Transverse colon (tissue), 4 donors: ENCODE measurements around the gene ZCCHC9. TPM values are rescaled to one million over a fixed set of nuclear protein-coding genes. Genes with fewer than 3 reads are reported as not detected.
"Not testable (repeated sequence)": the region's sequence is repeated elsewhere in the genome, so short reads cannot be mapped to it uniquely, and the experiment has no call there.

Source experiments
- DNase-seq: peaks from one replicate; pipeline ENCODE4 v3.0.0-alpha.2; 2019
- H3K27ac ChIP-seq, 4 donors: fragments of 200-600 bp; sonication (generic); 2 replicates each; pipeline ENCODE4 v1.5.1; 2016 to 2018; ENCODE audit warnings: inconsistent platforms in 4 of 4
- H3K27me3 ChIP-seq: fragments of 200-600 bp; sonication (generic); 2 replicates; pipeline ENCODE4 v1.5.1; 2017; ENCODE audit warnings: inconsistent platforms
- H3K36me3 ChIP-seq, 4 donors: fragments of 200-600 bp; sonication (generic); 2 replicates each; pipeline ENCODE4 v1.5.1; 2017 to 2019; ENCODE audit warnings: inconsistent platforms in 4 of 4
- H3K4me1 ChIP-seq, 4 donors: fragments of 200-600 bp; sonication (generic); 2 replicates each; pipeline ENCODE4 v1.5.1; 2017 to 2020; ENCODE audit warnings: inconsistent platforms in 4 of 4
- H3K4me3 ChIP-seq, 4 donors: fragments of 200-600 bp; sonication (generic); 1 replicate in 1 of 4; 2 replicates in 3 of 4; pipeline versions ENCODE4 v1.5.1 to v1.6.1; 2017 to 2019; ENCODE audit warnings: inconsistent platforms in 4 of 4
- H3K9me3 ChIP-seq, 2 donors: fragments of 200-600 bp; sonication (generic); 2 replicates each; pipeline ENCODE4 v1.5.1; 2017 to 2019; ENCODE audit warnings: inconsistent platforms in 2 of 2
- EP300 ChIP-seq: sonication (generic); formaldehyde crosslinking; IDR thresholded peaks from one replicate; pipeline ENCODE4 v1.6.1; 2017; ENCODE audit warnings: antibody characterized with exemption, low read depth
- POLR2A ChIP-seq: fragments of 450-650 bp; IDR thresholded peaks from one replicate; pipeline ENCODE4 v1.6.1; 2016; ENCODE audit warnings: antibody characterized with exemption, mild to moderate bottlenecking, moderate library complexity
- POLR2AphosphoS5 ChIP-seq, 3 donors: sonication (generic); formaldehyde crosslinking; IDR thresholded peaks; one replicate each; pipeline ENCODE4 v1.6.1; 2016; ENCODE audit warnings: antibody characterized with exemption in 3 of 3
- WGBS, 2 donors: methylation state at CpG; one replicate each; pipeline ENCODE4 v1.1.5; 2018; ENCODE audit warnings: low coverage in 1 of 2; 5-methylcytosine and 5-hydroxymethylcytosine counted together
- in situ Hi-C, 4 donors: fragments of 200-750 bp; cut with MboI; loops; one replicate each; pipeline versions ENCODE4 v1.15.0 to v1.15.1; 2017; ENCODE audit warnings: low sequenced_read_pairs in 3 of 4, low pct_ligation_motif_present in 1 of 4, low pct_unique_long_range_greater_than_20kb in 1 of 4
- intact Hi-C: fragments of 100-400 bp; cut with DNase I; formaldehyde crosslinking; loops from one replicate; pipeline ENCODE4 v1.15.1; 2023; ENCODE audit warnings: low total_unique reads
- total RNA-seq, 4 donors: library from RNA; depleted of rRNA; stranded (reverse); fragments of >200 nt; gene quantifications; one replicate each; pipeline ENCODE4 v1.1.0, GENCODE V29; 2016
- TF ChIP-seq, protein P1 (sequence below), 5 experiments: fragments of 200-600 bp in 3 of 5; fragments of 450-650 bp in 2 of 5; sonication (generic) in 3 of 5; IDR thresholded peaks; 1 replicate in 2 of 5; 2 replicates in 3 of 5; pipeline ENCODE4 v1.5.1; 2016 to 2017; ENCODE audit warnings: antibody characterized with exemption in 5 of 5, inconsistent platforms in 3 of 5, mild to moderate bottlenecking in 2 of 5, moderate library complexity in 1 of 5

Gene ZCCHC9
- total RNA-seq, 4 donors from 2014 or later = 9.7 to 30.3 (median 17.0) TPM

DNA sequence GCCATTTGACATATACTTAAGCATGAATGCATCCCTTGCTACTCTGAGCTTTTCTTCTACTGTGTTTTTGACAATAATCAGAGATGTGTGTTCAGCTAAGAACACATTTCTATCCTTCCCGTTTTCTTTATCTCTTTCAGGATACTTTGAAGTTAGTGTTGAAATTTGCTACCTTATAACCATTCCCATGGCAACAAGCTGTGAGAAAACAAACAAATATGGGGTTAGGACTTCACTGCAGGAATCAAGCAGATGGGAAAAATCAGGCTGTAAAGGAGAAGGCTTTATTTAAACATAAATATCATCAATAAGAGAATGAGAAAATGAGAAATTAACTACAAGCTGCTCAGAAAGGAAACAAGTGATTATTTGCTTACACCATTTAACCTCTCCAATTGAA lies 35.2 kb downstream of the ZCCHC9 start:
- no peaks in the 10 kb centered on the region for H3K4me1 ChIP-seq
- no peak overlapping the region for H3K27ac ChIP-seq
- intact Hi-C loops = no loop called here
- no peak for DNase-seq
- WGBS, 2 donors = 32 to 43% methylated on average over 1 of the region's 1 CpG
- no peaks in the 10 kb centered on the region for H3K9me3 ChIP-seq
- in situ Hi-C loops = no loop called here
- H3K36me3 ChIP-seq = no peaks in the 10 kb centered on the region
- H3K27me3 ChIP-seq = no peaks in the 10 kb centered on the region
- H3K4me3 ChIP-seq = no peak overlapping the region
- no peak for TF ChIP-seq POLR2AphosphoS5 (IDR thresholded peaks at IDR 0.05)
- TF ChIP-seq EP300 = no peak
- no peak for TF ChIP-seq POLR2A
- TF ChIP-seq, protein P1, sequence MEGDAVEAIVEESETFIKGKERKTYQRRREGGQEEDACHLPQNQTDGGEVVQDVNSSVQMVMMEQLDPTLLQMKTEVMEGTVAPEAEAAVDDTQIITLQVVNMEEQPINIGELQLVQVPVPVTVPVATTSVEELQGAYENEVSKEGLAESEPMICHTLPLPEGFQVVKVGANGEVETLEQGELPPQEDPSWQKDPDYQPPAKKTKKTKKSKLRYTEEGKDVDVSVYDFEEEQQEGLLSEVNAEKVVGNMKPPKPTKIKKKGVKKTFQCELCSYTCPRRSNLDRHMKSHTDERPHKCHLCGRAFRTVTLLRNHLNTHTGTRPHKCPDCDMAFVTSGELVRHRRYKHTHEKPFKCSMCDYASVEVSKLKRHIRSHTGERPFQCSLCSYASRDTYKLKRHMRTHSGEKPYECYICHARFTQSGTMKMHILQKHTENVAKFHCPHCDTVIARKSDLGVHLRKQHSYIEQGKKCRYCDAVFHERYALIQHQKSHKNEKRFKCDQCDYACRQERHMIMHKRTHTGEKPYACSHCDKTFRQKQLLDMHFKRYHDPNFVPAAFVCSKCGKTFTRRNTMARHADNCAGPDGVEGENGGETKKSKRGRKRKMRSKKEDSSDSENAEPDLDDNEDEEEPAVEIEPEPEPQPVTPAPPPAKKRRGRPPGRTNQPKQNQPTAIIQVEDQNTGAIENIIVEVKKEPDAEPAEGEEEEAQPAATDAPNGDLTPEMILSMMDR (IDR thresholded peaks at IDR 0.05) = no peak

- Histone ChIP-seq H3K9me3 (no peaks in the 10 kb centered on the region), H3K27ac (no peak overlapping the region), H3K4me1 (no peaks in the 10 kb centered on the region), H3K4me3 (no peak overlapping the region), H3K27me3 (no peaks in the 10 kb centered on the region), H3K36me3 (no peaks in the 10 kb centered on the region)
- intact Hi-C loops = no loop called here
- DNase-seq = no peak
- TF ChIP-seq, protein P1 (IDR thresholded peaks at IDR 0.05) = no peak
- TF ChIP-seq POLR2AphosphoS5 (IDR thresholded peaks at IDR 0.05) (no peak), POLR2A (no peak), EP300 (no peak)
- WGBS, 2 donors = 67 to 68% methylated on average over 2 of the region's 2 CpGs
- in situ Hi-C loops = no loop called here
These were observed 36.4 kb downstream of the ZCCHC9 start for GRCh38 chr5:81337803-81338202.

DNA sequence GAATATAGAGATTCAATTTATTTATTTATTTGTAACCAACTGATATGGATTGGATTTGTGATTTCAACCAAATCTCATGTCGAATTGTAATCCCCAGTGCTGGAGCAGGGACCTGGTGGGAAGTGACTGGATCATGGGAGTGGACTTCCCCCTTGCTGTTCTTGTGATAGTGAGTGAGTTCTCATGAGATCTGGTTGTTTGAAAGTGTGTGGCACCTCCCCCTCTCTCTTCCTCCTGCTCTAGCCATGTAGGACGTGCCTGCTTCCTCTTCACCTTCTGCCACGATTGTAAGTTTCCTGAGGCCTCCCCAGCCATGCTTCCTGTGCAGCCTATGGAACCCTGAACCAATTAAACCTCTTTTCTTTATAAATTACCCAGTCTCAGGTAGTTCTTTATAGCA lies 36.8 kb downstream of the ZCCHC9 start:
- 66 to 78% methylated on average over 3 of the region's 3 CpGs for WGBS, 2 donors
- H3K27me3 ChIP-seq, intact Hi-C loops, H3K4me1 ChIP-seq, in situ Hi-C loops, H3K4me3 ChIP-seq, H3K9me3 ChIP-seq, DNase-seq, H3K36me3 ChIP-seq, H3K27ac ChIP-seq: not testable (repeated sequence)

DNA sequence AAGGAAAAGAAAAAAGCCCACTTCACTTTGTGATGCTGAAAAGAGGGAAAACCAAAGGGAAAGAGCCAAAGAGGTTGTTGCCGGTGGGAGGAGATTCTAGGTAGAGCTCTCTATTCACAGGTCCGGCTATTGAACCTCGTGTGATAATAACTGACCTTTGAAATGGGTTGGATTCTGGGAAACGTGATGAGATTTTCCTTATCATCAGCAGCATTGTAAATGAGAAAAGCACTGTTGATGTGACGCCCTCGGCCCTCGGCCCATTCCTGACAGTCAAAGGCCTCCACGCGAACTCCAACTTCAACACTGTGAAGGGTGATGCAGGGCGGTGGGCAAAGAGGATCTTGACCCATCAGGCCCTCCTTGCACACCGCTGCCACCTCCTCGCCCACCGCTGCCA lies 43.3 kb downstream of the ZCCHC9 start:
- in situ Hi-C loops = no loop called here
- 85% methylated on average over 13 of the region's 13 CpGs for WGBS, 2 donors
- no peaks in the 10 kb centered on the region for H3K36me3 ChIP-seq
- no peaks in the 10 kb centered on the region for H3K4me1 ChIP-seq
- H3K27ac ChIP-seq = no peak overlapping the region
- no peak for DNase-seq
- intact Hi-C loops = no loop called here
- H3K27me3 ChIP-seq = no peaks in the 10 kb centered on the region
- no peak for TF ChIP-seq EP300
- TF ChIP-seq, protein P1 (IDR thresholded peaks at IDR 0.05) = no peak
- no peak for TF ChIP-seq POLR2A
- no peak for TF ChIP-seq POLR2AphosphoS5 (IDR thresholded peaks at IDR 0.05)
- no peaks in the 10 kb centered on the region for H3K9me3 ChIP-seq
- H3K4me3 ChIP-seq = no peak overlapping the region

DNA sequence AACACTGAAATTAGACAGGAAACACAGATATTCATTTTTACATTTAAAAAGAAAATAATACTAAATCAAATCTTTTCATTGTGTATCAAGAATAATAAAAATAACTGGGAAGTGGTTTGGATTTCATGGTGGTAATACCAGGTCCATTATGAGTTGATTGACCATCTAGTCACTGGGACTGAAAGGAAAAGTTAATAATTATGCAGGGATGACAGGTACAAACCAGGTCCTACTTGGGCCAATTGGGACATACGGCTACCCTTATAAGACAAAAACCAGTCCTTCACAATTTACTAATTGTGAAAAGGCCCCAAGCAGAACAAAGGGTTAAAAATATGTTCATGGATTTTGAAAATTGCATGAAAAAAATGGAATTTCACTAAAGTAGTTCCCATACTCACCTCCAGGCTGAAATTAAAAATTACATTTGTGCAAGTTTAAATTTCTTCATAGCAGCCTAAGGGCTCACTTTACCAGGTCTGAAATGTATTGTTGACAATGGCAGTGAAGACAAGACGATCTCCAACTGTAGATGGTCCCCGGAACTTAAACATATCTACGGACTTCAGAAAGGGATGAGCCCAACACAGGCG lies 44.1 kb downstream of the ZCCHC9 start:
- intact Hi-C loops = no loop called here
- Histone ChIP-seq H3K4me3 (no peak overlapping the region), H3K4me1 (no peaks in the 10 kb centered on the region), H3K27ac (no peak overlapping the region), H3K9me3 (no peaks in the 10 kb centered on the region), H3K27me3 (no peaks in the 10 kb centered on the region), H3K36me3 (no peaks in the 10 kb centered on the region)
- no peak for DNase-seq
- WGBS, 2 donors = 85 to 91% methylated on average over 5 of the region's 5 CpGs
- no peak for TF ChIP-seq EP300
- no peak for TF ChIP-seq POLR2A
- TF ChIP-seq, protein P1 (IDR thresholded peaks at IDR 0.05) = no peak
- no peak for TF ChIP-seq POLR2AphosphoS5 (IDR thresholded peaks at IDR 0.05)
- in situ Hi-C loops = no loop called here
